Suppressor macrophage treated with lipopolysaccharide for 1 hour (primary cell): ENCODE measurements around the gene CEACAM18.

Experiments
- DNase-seq, 3 donors: peaks; one replicate each; pipeline ENCODE4 v3.0.0-alpha.2; 2020 to 2022

The CEACAM18 gene

GRCh38 chr19:51539821-51540366, 61.6 kb downstream of the CEACAM18 start:
- DNase-seq: no peak
